Stimulated activated CD8-positive, alpha-beta memory T cell treated with anti-CD3 and anti-CD28 coated beads, Interleukin-15, amount 100 ng/mL, for 48 hours (primary cell): ENCODE data around the gene CDKL5.

Experiments used
- DNase-seq, 2 donors: peaks; one replicate each; pipeline ENCODE4 v3.0.0-alpha.2; 2020; ENCODE audit warnings: low read depth in 2 of 2

The CDKL5 gene

DNA sequence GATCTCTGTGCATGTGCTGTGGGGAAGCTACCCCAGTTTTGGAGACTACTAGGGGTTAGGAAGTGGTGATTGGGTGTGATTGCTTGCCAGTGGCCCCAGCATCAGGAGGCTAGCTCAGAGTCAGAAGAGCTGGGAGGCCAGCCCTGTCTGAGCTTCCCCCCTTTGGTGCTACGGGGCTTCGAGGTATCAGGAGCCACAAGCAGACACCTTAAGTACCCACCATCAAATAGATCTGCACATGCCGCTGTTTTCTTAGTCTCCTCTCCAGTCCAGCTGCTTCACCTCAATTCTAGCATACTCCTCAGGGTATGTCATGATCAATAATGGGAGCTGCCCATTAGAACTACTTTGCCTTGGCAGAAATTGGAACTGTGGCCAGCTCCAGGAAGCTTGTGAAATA lies 271.2 kb downstream of the CDKL5 start:
- no peak for DNase-seq

- no peak for DNase-seq
Observed at GRCh38 chrX:18698737-18699650, 273.6 kb downstream of the CDKL5 start.

DNA sequence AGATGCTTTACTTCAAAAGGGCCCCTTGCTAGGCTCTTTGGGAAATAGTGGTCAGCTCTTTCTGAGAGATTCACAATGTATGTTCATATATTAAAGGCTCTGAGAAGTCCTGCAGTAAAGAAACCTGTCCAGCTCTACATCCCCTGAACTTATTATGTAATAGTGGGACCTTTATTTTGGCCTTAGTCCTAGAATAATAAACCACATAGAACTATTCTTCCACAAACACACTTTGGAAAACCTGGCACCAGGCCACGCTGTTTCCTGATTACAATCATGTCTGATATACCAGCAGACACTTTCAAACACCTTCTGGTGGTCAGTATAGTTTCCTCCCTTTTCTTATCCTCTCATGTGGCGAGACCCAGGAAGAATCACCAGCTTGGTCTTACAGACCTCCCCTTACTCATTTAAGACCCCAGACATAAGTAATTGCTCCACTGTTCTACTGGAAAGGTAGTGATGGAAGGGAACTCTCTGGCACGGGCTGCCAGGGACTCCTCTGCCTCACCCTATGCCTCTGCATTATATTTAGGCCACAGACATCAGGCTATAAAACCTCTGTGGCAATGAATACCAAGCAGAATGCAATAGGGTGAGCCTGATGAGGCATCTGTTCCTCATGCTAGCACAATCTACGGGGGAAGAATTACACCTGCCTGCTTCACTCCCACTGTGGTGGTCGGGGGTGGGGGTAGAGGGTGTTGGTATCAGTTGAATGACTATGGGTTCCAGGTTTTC lies 276.4 kb downstream of the CDKL5 start:
- no peak for DNase-seq

GRCh38 chrX:18702362-18703195 lies 277.2 kb downstream of the CDKL5 start:
- DNase-seq: no peak
